SIG-M5 (cell line): ENCODE results near the gene GYS1.

ENCODE experiments used
- DNase-seq: peaks from one replicate; lab custom pipeline; 2025; lab: John Stamatoyannopoulos, UW

Gene GYS1

GRCh38 chr19:49017666-49018351 lies 24.7 kb upstream of the GYS1 start:
- no peak for DNase-seq

- DNase-seq: no peak
These were observed 24.0 kb upstream of the GYS1 start, which contains the start of gene LHB for GRCh38 chr19:49017041-49017665. LHB (minus strand) TSS chr19:49017091; CDS start chr19:49017081, 10 bp downstream.

GRCh38 chr19:49016067-49016839 lies 23.1 kb upstream of the GYS1 start:
- no peak for DNase-seq

GRCh38 chr19:49014870-49015255 lies 21.8 kb upstream of the GYS1 start:
- DNase-seq: no peak

- DNase-seq: no peak
These were observed 21.2 kb upstream of the GYS1 start for GRCh38 chr19:49014123-49014869.

- DNase-seq: no peak
These were observed 18.1 kb upstream of the GYS1 start for GRCh38 chr19:49011194-49011593.

- DNase-seq: no peak
These were observed 17.3 kb upstream of the GYS1 start for GRCh38 chr19:49010453-49010852.

GRCh38 chr19:49009828-49010227 lies 16.7 kb upstream of the GYS1 start:
- DNase-seq: no peak

GRCh38 chr19:49006905-49007304 lies 13.8 kb upstream of the GYS1 start:
- no peak for DNase-seq

- no peak for DNase-seq
These were observed 12.0 kb upstream of the GYS1 start for GRCh38 chr19:49004964-49005614.

- no peak for DNase-seq
These were observed 11.0 kb upstream of the GYS1 start for GRCh38 chr19:49004133-49004532.

- DNase-seq: no peak
These were observed 6.6 kb upstream of the GYS1 start for GRCh38 chr19:48999481-49000325.

GRCh38 chr19:48997972-48998371 lies 4.9 kb upstream of the GYS1 start:
- DNase-seq: no peak

- no peak for DNase-seq
These were observed 902 bp upstream of the GYS1 start for GRCh38 chr19:48994035-48994386.

GRCh38 chr19:48992581-48993174 lies 431 bp downstream of the GYS1 start:
- no peak for DNase-seq

- no peak for DNase-seq
These were observed 1.1 kb downstream of the GYS1 start for GRCh38 chr19:48991873-48992580.

- no peak for DNase-seq
These were observed 2.0 kb downstream of the GYS1 start for GRCh38 chr19:48991011-48991609.

GRCh38 chr19:48990400-48990799 lies 2.7 kb downstream of the GYS1 start:
- no peak for DNase-seq

GRCh38 chr19:48989701-48990291 lies 3.3 kb downstream of the GYS1 start:
- no peak for DNase-seq
